Stomach (tissue), 9 donors: Measurements from ENCODE around the gene CEL. TPM values are rescaled to one million over a fixed set of nuclear protein-coding genes. Genes with fewer than 3 reads are reported as not detected.
A peak's percentile ranks its signal among the peaks of the same experiment; 100 is the strongest.

Experiments
- DNase-seq, 2 donors: peaks; one replicate each; pipeline versions ENCODE4 v3.0.0 to v3.0.0-alpha.2; 2013 to 2019
- H3K27ac ChIP-seq, 5 donors: fragments of 200-600 bp in 4 of 5; sonication (generic) in 4 of 5; one replicate each; pipeline ENCODE4 v1.5.1; 2013 to 2019; ENCODE audit warnings: mild to moderate bottlenecking in 1 of 5, moderate library complexity in 1 of 5
- H3K27me3 ChIP-seq, 3 donors: fragments of 200-600 bp; sonication (generic); one replicate each; pipeline ENCODE4 v1.5.1; 2017 to 2019; ENCODE audit warnings: mixed run types in 1 of 3
- H3K36me3 ChIP-seq, 4 donors: fragments of 200-600 bp; sonication (generic); 1 replicate in 3 of 4; 2 replicates in 1 of 4; pipeline ENCODE4 v1.5.1; 2016 to 2019
- H3K4me1 ChIP-seq, 4 donors: fragments of 200-600 bp; sonication (generic); one replicate each; pipeline ENCODE4 v1.5.1; 2016 to 2019
- H3K4me3 ChIP-seq, 4 donors: fragments of 200-600 bp; sonication (generic) in 3 of 4; one replicate each; pipeline ENCODE4 v1.5.1; 2016 to 2019; ENCODE audit warnings: mild to moderate bottlenecking in 1 of 4
- H3K9me3 ChIP-seq, 4 donors: fragments of 200-600 bp; sonication (generic); one replicate each; pipeline ENCODE4 v1.5.1; 2016 to 2019
- CTCF ChIP-seq, 7 experiments: fragments of 450-650 bp in 4 of 7; fragments of 200-600 bp in 3 of 7; sonication (generic) in 3 of 7; IDR thresholded peaks; one replicate each; pipeline ENCODE4 v1.5.1; 2016 to 2019; ENCODE audit warnings: antibody characterized with exemption in 7 of 7, control low read depth in 2 of 7, mild to moderate bottlenecking in 1 of 7
- EP300 ChIP-seq: sonication (generic); formaldehyde crosslinking; IDR thresholded peaks from one replicate; pipeline ENCODE4 v1.6.1; 2017; ENCODE audit warnings: antibody characterized with exemption
- POLR2A ChIP-seq, 4 donors: fragments of 450-650 bp; IDR thresholded peaks; one replicate each; pipeline ENCODE4 v1.6.1; 2016; ENCODE audit warnings: antibody characterized with exemption in 4 of 4, control low read depth in 2 of 4, mild to moderate bottlenecking in 1 of 4, moderate library complexity in 1 of 4
- POLR2AphosphoS5 ChIP-seq, 3 donors: sonication (generic); formaldehyde crosslinking; IDR thresholded peaks; one replicate each; pipeline ENCODE4 v1.6.1; 2016; ENCODE audit warnings: antibody characterized with exemption in 3 of 3
- WGBS, 5 donors: extraction: QIAGEN DNeasy Blood & Tissue Kit in 3 of 5; methylation state at CpG; one replicate each; pipeline versions ENCODE4 v1.1.5 to v1.1.7; 2013 to 2018; 5-methylcytosine and 5-hydroxymethylcytosine counted together
- intact Hi-C: fragments of 100-400 bp; cut with DNase I; formaldehyde crosslinking; loops from one replicate; pipeline ENCODE4 v1.15.1; 2023; ENCODE audit warnings: low total_unique reads
- polyA plus RNA-seq, 3 donors: library from polyadenylated mRNA; stranded (reverse); fragments of 200-250 nt; gene quantifications; one replicate each; pipeline ENCODE4 v1.2.3, GENCODE V29; 2013
- total RNA-seq, 5 donors: library from RNA; depleted of rRNA; stranded (reverse); fragments of >200 nt; gene quantifications; one replicate each; pipeline versions ENCODE4 v1.1.0 to v1.2.3, GENCODE V29; 2014 to 2016
- donor health status: healthy with polysubstance abuse.
- donor health status: Bipolar disorder and iron deficiency.
- donor health status: healthy.

CEL gene
- total and polyA plus RNA-seq, 8 donors = 1.2 to 9.9 (median 2.0) TPM; not detected in 3

GRCh38 chr9:133055788-133056420 lies 5.9 kb upstream of the CEL start:
- Histone ChIP-seq H3K4me3 (no peak overlapping the region), H3K4me1 (peaks cover 7 to 13% (median 9%) of the 10 kb centered on the region in 4 donors), H3K27me3 (no peaks in the 10 kb centered on the region), H3K9me3 (no peaks in the 10 kb centered on the region), H3K27ac (no peak overlapping the region), H3K36me3 (peaks cover 69 to 80% (median 78%) of the 10 kb centered on the region in 4 donors)
- DNase-seq = no peak
- intact Hi-C loops = no loop called here
- WGBS, 5 donors = 87 to 96% (median 94%) methylated on average over 17 of the region's 17 CpGs
- TF ChIP-seq POLR2AphosphoS5 (IDR thresholded peaks at IDR 0.05) = no peak

GRCh38 chr9:133056533-133056932 lies 5.2 kb upstream of the CEL start:
- Histone ChIP-seq H3K4me3 (no peak overlapping the region), H3K9me3 (no peaks in the 10 kb centered on the region), H3K4me1 (peaks cover under 1 to 12% (median 3%) of the 10 kb centered on the region in 4 donors), H3K27me3 (no peaks in the 10 kb centered on the region), H3K27ac (no peak overlapping the region), H3K36me3 (peaks cover 63 to 73% (median 72%) of the 10 kb centered on the region in 4 donors)
- 79 to 95% (median 92%) methylated on average over 13 of the region's 13 CpGs for WGBS, 5 donors
- TF ChIP-seq POLR2A (IDR thresholded peaks at IDR 0.05) (no peak), EP300 (no peak), CTCF (IDR thresholded peaks at IDR 0.05) (no peak), POLR2AphosphoS5 (IDR thresholded peaks at IDR 0.05) (no peak)
- no peak for DNase-seq
- intact Hi-C loops = no loop called here

- peaks cover 58 to 69% (median 67%) of the 10 kb centered on the region in 4 donors for H3K36me3 ChIP-seq
- peak in 1 of 2 donors; percentile 50 for DNase-seq
- H3K27ac ChIP-seq = no peak overlapping the region
These were observed 4.8 kb upstream of the CEL start for GRCh38 chr9:133057006-133057405.

GRCh38 chr9:133057553-133057952 lies 4.2 kb upstream of the CEL start:
- DNase-seq = no peak
- peaks cover 53 to 63% (median 62%) of the 10 kb centered on the region in 4 donors for H3K36me3 ChIP-seq

More at GRCh38 chr9:133057006-133057405, 4.8 kb upstream of the CEL start:
- no peak for TF ChIP-seq EP300
- TF ChIP-seq POLR2AphosphoS5 (IDR thresholded peaks at IDR 0.05) = no peak
- TF ChIP-seq CTCF (IDR thresholded peaks at IDR 0.05) = no peak
- TF ChIP-seq POLR2A (IDR thresholded peaks at IDR 0.05) = no peak
- Histone ChIP-seq H3K27me3 (no peaks in the 10 kb centered on the region), H3K4me3 (no peak overlapping the region), H3K9me3 (no peaks in the 10 kb centered on the region), H3K4me1 (peaks cover 0 to 12% (median 0%) of the 10 kb centered on the region in 4 donors)
- intact Hi-C loops = no loop called here
- WGBS, 5 donors = 62 to 93% (median 76%) methylated on average over 3 to 8 of the region's 8 CpGs; no CpG with 5 or more reads in 1 of the 5 donors

More at GRCh38 chr9:133057553-133057952, 4.2 kb upstream of the CEL start:
- no peak overlapping the region for H3K27ac ChIP-seq
- no peaks in the 10 kb centered on the region for H3K9me3 ChIP-seq
- 91 to 96% (median 93%) methylated on average over 12 of the region's 12 CpGs for WGBS, 5 donors
- H3K4me3 ChIP-seq = no peak overlapping the region
- peaks cover 0 to 12% (median 0%) of the 10 kb centered on the region in 4 donors for H3K4me1 ChIP-seq
- H3K27me3 ChIP-seq = no peaks in the 10 kb centered on the region
- intact Hi-C loops = no loop called here
- no peak for TF ChIP-seq POLR2AphosphoS5 (IDR thresholded peaks at IDR 0.05)
- TF ChIP-seq POLR2A (IDR thresholded peaks at IDR 0.05) = no peak
- no peak for TF ChIP-seq CTCF (IDR thresholded peaks at IDR 0.05)
- TF ChIP-seq EP300 = no peak
